Natural killer cell treated with Interleukin-12 subunit alpha and Interleukin-12 subunit beta and Interleukin-15 and Interleukin-18, amount 100 ng/mL, for 72 hours (primary cell): Measurements from ENCODE around the gene COL24A1. TPM values are rescaled to one million over a fixed set of nuclear protein-coding genes. Genes with fewer than 3 reads are reported as not detected.
"Not testable (repeated sequence)": the region's sequence is repeated elsewhere in the genome, so short reads cannot be mapped to it uniquely, and the experiment has no call there.

Experiments used
- ATAC-seq, 2 donors: fragments of 150-1000 bp; cut with Tn5 transposase in 1 of 2; sonication (Bioruptor Pico), chemical (Tn5 transposase) in 1 of 2; 2 replicates each; pipeline ENCODE4 v1.10.0; 2021
- DNase-seq: peaks from one replicate; pipeline ENCODE4 v3.0.0; 2022; ENCODE audit warnings: low spot score
- H3K27ac Mint-ChIP-seq, 2 donors: 1 replicate in 1 of 2; 2 replicates in 1 of 2; pipeline ENCODE4 v1.8.0; 2022; ENCODE audit warnings: mixed read lengths in 2 of 2, mild to moderate bottlenecking in 1 of 2, moderate library complexity in 1 of 2
- H3K27me3 Mint-ChIP-seq, 2 donors: 1 replicate in 1 of 2; 2 replicates in 1 of 2; pipeline ENCODE4 v1.8.0; 2022; ENCODE audit warnings: mixed read lengths in 2 of 2
- H3K36me3 Mint-ChIP-seq: one replicate; pipeline ENCODE4 v1.8.0; 2022; ENCODE audit warnings: mixed read lengths
- H3K4me1 Mint-ChIP-seq, 2 donors: 1 replicate in 1 of 2; 2 replicates in 1 of 2; pipeline ENCODE4 v1.8.0; 2022; ENCODE audit warnings: low read depth in 2 of 2, mixed read lengths in 2 of 2, mild to moderate bottlenecking in 1 of 2
- H3K4me3 Mint-ChIP-seq: one replicate; pipeline ENCODE4 v1.8.0; 2022; ENCODE audit warnings: mixed read lengths
- H3K9me3 Mint-ChIP-seq: 2 replicates; pipeline ENCODE4 v1.8.0; 2022; ENCODE audit warnings: mixed read lengths
- total RNA-seq, 2 donors: library from RNA; stranded (reverse); gene quantifications; one replicate each; pipeline ENCODE4 v1.2.3, GENCODE V29; 2022

The COL24A1 gene
- total RNA-seq, 2 donors from 2014 or later: not detected

DNA sequence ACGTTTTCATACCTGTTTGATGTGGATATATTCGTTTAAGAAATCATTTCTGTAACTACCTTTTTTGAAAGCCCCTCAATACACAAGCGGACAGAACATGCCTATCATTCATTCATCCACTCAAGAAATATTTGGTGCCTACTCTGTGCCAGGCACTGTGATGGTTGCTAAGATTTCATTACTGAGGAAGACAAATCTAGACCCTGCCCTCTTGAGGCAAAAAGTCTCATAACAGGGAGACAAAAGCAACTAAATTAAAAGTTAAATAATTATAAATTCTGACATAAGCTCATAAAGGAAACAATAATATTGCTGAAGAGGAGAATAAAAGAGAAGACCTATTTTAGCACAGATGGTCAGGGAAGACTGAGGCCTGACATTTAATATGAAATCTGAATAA lies 244.8 kb downstream of the COL24A1 start:
- DNase-seq (no peak), ATAC-seq (no peak)
- no peaks in the 10 kb centered on the region for H3K36me3 Mint-ChIP-seq
- no peaks in the 10 kb centered on the region for H3K9me3 Mint-ChIP-seq
- H3K27ac Mint-ChIP-seq: no peak overlapping the region
- H3K27me3 Mint-ChIP-seq: no peaks in the 10 kb centered on the region
- no peaks in the 10 kb centered on the region for H3K4me1 Mint-ChIP-seq
- no peak overlapping the region for H3K4me3 Mint-ChIP-seq

DNA sequence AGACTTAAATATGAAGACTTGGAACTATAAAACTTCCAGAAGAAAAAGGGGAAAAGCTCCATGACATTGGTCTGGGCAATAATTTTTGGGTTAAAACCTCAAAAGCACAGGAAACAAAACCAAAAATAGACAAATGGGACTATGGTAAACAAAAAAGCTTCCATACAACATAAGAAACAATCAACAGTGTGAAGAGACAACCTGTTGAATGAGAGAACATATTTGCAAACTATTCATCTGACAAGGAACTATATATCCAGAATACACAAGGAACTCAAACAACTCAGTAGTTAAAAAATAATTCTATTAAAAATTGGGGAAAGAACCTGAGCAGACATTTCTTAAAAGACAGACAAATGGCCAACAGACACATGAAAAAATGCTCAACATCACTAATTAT lies 255.7 kb downstream of the COL24A1 start:
- H3K9me3 Mint-ChIP-seq: peaks cover 5% of the 10 kb centered on the region
- H3K36me3 Mint-ChIP-seq: no peaks in the 10 kb centered on the region
- H3K4me1 Mint-ChIP-seq: no peaks in the 10 kb centered on the region
- DNase-seq (no peak), ATAC-seq (no peak)
- H3K4me3 Mint-ChIP-seq: no peak overlapping the region
- no peaks in the 10 kb centered on the region for H3K27me3 Mint-ChIP-seq
- H3K27ac Mint-ChIP-seq: no peak overlapping the region

DNA sequence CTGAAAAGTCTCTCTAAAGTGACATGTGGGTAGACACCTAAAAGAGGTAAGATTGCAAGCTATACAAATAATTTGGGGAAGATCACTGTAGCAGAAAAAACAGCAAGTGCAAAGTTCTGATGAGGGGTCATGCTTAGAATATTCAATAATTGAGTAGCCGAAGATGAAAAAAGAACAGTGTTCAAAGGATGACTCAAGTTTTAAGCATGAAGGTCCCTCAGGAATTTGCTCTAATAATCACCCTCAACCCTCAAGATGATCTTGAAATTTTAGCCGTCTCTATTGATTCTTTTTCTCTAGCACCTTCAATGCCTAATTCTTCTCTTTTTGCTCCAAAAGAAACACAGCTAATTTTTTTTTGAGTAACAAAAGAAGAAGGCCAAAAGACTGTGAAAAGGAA lies 257.7 kb downstream of the COL24A1 start:
- H3K4me3 Mint-ChIP-seq: no peak overlapping the region
- no peaks in the 10 kb centered on the region for H3K36me3 Mint-ChIP-seq
- DNase-seq (no peak), ATAC-seq (no peak)
- H3K4me1 Mint-ChIP-seq: no peaks in the 10 kb centered on the region
- H3K27me3 Mint-ChIP-seq: no peaks in the 10 kb centered on the region
- peaks cover 5% of the 10 kb centered on the region for H3K9me3 Mint-ChIP-seq
- no peak overlapping the region for H3K27ac Mint-ChIP-seq

GRCh38 chr1:85894651-85895050 lies 261.9 kb downstream of the COL24A1 start:
- Mint-ChIP-seq H3K4me3 (no peak overlapping the region), H3K9me3 (peaks cover 5% of the 10 kb centered on the region), H3K27ac (no peak overlapping the region), H3K36me3 (no peaks in the 10 kb centered on the region), H3K27me3 (no peaks in the 10 kb centered on the region), H3K4me1 (no peaks in the 10 kb centered on the region)
- DNase-seq (no peak), ATAC-seq (no peak)

- ATAC-seq: no peak
- H3K27ac Mint-ChIP-seq: no peak overlapping the region
- DNase-seq: no peak
- H3K4me1 Mint-ChIP-seq: no peaks in the 10 kb centered on the region
- no peaks in the 10 kb centered on the region for H3K27me3 Mint-ChIP-seq
- no peak overlapping the region for H3K4me3 Mint-ChIP-seq
- no peaks in the 10 kb centered on the region for H3K9me3 Mint-ChIP-seq
- no peaks in the 10 kb centered on the region for H3K36me3 Mint-ChIP-seq
Measured at GRCh38 chr1:85892366-85892765, 264.2 kb downstream of the COL24A1 start.

DNA sequence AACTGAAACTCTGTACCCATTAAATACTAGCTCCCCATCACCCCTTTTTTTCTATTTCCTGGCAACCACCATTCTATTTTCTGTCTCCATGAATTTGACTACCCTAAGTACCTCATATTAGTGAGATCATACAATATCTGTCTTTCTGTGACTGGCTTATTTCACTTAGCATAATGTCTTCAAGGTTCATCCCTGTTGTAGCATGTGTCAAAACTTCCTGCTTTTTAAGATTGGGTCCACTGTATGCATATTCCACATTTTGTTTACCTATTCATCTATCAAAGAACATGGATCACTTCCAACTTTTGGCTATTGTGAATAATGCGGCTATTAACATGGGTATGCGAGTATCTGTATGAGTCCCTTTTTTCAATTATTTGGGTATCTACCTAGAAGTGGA lies 266.7 kb downstream of the COL24A1 start:
- no peaks in the 10 kb centered on the region for H3K9me3 Mint-ChIP-seq
- H3K27me3 Mint-ChIP-seq: no peaks in the 10 kb centered on the region
- no peak for DNase-seq
- H3K4me1 Mint-ChIP-seq: no peaks in the 10 kb centered on the region
- no peak for ATAC-seq
- H3K36me3 Mint-ChIP-seq: no peaks in the 10 kb centered on the region
- H3K4me3 Mint-ChIP-seq: no peak overlapping the region
- no peak overlapping the region for H3K27ac Mint-ChIP-seq

DNA sequence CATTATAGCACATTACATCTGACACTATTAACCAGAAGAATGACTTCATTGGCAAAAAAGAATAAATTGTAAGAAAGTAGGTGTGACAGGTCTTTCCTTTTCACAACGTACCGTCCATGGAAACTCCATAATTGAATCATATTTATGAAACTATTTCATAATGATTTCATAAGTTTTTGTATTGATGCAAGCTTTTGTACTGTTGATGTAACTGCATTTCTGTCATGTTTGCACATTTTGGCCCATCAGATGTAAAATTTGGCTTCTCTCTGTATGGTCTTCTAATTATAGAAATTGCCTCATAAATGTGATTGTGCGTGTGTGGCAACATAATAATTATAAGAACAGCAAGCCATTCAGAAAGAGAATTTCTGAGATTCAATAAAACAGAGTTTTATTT lies 267.7 kb downstream of the COL24A1 start:
- no peak for ATAC-seq
- no peak for DNase-seq
- no peak overlapping the region for H3K27ac Mint-ChIP-seq
- no peaks in the 10 kb centered on the region for H3K4me1 Mint-ChIP-seq
- no peak overlapping the region for H3K4me3 Mint-ChIP-seq
- peaks cover 3% of the 10 kb centered on the region for H3K9me3 Mint-ChIP-seq
- no peaks in the 10 kb centered on the region for H3K36me3 Mint-ChIP-seq
- no peaks in the 10 kb centered on the region for H3K27me3 Mint-ChIP-seq

DNA sequence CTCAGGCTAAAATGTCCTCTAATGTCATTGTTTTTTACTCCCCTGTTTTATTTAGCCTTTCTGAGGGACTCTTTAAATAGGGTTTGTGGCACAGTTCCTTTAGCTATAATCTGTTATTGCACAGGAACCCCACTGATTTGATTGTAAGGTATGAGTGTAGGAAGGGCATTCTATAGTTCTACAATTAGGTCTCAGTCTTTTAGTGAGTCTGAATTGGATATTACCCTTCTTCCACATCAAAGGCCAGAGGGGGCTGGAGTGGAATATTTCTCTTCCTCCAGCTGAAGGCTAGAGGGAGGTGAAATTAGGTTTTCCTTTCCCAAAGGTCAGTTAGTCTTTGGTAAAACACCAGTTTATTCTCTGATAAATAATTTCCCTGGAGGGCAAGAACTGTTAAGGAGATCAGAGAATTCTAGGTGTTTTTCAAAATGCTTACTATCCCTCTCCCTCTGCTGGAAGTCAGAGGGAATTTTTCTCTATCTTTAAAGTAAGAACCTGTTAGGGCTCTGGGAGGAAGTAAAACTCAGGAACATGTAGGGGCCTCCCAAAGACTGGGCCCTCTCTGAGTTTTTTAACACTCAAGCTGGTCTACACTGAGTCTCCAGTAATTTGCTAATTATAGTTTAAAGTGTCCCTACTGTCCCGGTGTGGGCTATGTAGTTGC lies 272.1 kb downstream of the COL24A1 start:
- no peaks in the 10 kb centered on the region for H3K36me3 Mint-ChIP-seq
- H3K27me3 Mint-ChIP-seq: no peaks in the 10 kb centered on the region

GRCh38 chr1:85867189-85867588 lies 289.4 kb downstream of the COL24A1 start:
- Mint-ChIP-seq H3K27me3 (no peaks in the 10 kb centered on the region), H3K9me3 (peaks cover 10% of the 10 kb centered on the region), H3K4me1 (no peaks in the 10 kb centered on the region), H3K4me3 (no peak overlapping the region), H3K27ac (no peak overlapping the region), H3K36me3 (peaks cover 4% of the 10 kb centered on the region)
- DNase-seq: no peak
- ATAC-seq: no peak

More for the DNA sequence above, 272.1 kb downstream of the COL24A1 start:
- Mint-ChIP-seq H3K27ac (no peak overlapping the region), H3K4me1 (no peaks in the 10 kb centered on the region), H3K4me3 (no peak overlapping the region), H3K9me3 (peaks cover 3% of the 10 kb centered on the region)
- ATAC-seq (no peak), DNase-seq (no peak)

DNA sequence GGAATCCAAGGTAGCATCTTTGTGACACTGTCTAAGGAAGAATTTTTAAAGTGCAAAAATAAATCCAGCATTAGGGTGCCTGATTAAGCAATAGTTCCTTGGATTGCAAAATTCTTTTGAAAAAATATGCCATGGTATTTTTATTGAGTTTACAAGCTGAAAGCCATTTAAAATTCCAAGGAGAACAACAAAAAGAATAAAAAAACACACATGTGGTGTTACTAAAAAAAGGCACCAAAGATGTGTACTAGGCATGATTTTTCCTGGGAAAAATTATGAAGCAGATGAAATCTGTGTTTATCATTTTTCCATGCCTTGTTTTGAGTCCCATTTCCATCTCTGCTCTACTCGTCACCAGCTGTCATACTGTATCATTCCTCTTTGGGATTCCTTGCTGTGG lies 291.4 kb downstream of the COL24A1 start:
- no peaks in the 10 kb centered on the region for H3K4me1 Mint-ChIP-seq
- H3K36me3 Mint-ChIP-seq: no peaks in the 10 kb centered on the region
- peaks cover 14% of the 10 kb centered on the region for H3K9me3 Mint-ChIP-seq
- H3K4me3 Mint-ChIP-seq: no peak overlapping the region
- DNase-seq (no peak), ATAC-seq (no peak)
- H3K27ac Mint-ChIP-seq: no peak overlapping the region
- H3K27me3 Mint-ChIP-seq: no peaks in the 10 kb centered on the region

DNA sequence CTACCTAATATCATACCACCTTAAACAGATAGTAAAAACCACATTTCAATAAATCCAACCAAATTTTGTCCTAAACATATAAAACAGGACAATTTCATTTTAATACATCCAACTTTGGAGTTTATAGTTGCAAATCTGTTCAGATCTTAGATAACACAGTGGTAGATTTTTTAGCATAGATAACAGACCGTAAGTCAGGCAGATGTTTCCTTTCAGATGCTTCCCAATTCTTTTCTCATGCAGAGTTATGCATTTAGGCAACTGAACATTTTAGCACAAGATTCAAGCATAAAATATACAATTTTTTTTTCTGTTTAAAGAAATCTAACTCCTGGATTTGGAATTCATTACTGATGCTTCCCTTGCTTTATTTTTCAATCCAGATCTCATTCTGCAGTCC lies 291.8 kb downstream of the COL24A1 start:
- no peaks in the 10 kb centered on the region for H3K36me3 Mint-ChIP-seq
- ATAC-seq (no peak), DNase-seq (no peak)
- H3K9me3 Mint-ChIP-seq: peaks cover 12% of the 10 kb centered on the region
- H3K4me1 Mint-ChIP-seq: no peaks in the 10 kb centered on the region
- H3K27me3 Mint-ChIP-seq: no peaks in the 10 kb centered on the region
- H3K27ac Mint-ChIP-seq: no peak overlapping the region
- H3K4me3 Mint-ChIP-seq: no peak overlapping the region

GRCh38 chr1:85863639-85864038 lies 292.9 kb downstream of the COL24A1 start:
- not testable (repeated sequence) for ATAC-seq, H3K4me1 Mint-ChIP-seq, H3K36me3 Mint-ChIP-seq, H3K4me3 Mint-ChIP-seq, DNase-seq, H3K27me3 Mint-ChIP-seq, H3K27ac Mint-ChIP-seq
- H3K9me3 Mint-ChIP-seq: peaks cover 11% of the 10 kb centered on the region

DNA sequence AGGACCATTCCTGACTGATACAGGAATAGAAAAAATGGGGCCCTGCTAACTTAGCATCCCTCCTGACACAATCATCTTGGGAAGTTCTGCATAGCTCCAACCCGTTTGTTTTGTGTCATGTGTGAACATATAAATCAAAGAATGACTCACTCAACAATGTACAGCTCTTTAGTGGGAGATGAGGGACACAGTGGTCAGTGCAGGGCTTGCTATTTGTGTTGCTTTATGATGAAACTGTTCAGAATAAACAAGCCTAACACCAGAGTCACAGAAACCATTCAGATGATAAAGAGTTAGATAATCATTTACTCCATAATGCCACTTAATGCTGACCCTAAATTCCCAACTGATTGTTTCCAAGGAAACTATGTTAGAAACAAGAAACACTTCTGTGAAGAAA lies 294.1 kb downstream of the COL24A1 start:
- no peak for ATAC-seq
- Mint-ChIP-seq H3K36me3 (no peaks in the 10 kb centered on the region), H3K9me3 (peaks cover 11% of the 10 kb centered on the region), H3K27ac (no peak overlapping the region), H3K27me3 (no peaks in the 10 kb centered on the region), H3K4me1 (no peaks in the 10 kb centered on the region), H3K4me3 (no peak overlapping the region)
- no peak for DNase-seq

DNA sequence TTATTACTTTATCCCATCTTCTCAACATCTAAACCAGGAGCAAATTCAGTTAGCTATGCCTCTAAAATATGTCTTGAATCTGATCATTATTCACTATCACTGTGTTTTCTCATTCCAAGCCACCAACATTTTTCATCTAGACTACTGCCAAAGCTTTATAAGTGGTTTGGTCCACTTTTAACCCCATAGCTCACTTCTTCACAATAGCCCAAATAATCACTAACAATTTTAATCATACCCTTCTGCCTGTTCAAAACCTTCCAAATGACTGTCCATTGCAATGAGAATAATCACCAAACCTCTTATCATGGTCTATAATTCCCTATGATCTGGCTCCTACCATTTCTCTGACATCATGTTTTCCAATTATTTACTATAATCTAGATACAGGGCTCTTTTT lies 298.6 kb downstream of the COL24A1 start:
- Mint-ChIP-seq H3K4me3 (no peak overlapping the region), H3K9me3 (peaks cover 16% of the 10 kb centered on the region), H3K4me1 (no peaks in the 10 kb centered on the region), H3K36me3 (no peaks in the 10 kb centered on the region), H3K27ac (no peak overlapping the region), H3K27me3 (no peaks in the 10 kb centered on the region)
- no peak for ATAC-seq
- DNase-seq: no peak

DNA sequence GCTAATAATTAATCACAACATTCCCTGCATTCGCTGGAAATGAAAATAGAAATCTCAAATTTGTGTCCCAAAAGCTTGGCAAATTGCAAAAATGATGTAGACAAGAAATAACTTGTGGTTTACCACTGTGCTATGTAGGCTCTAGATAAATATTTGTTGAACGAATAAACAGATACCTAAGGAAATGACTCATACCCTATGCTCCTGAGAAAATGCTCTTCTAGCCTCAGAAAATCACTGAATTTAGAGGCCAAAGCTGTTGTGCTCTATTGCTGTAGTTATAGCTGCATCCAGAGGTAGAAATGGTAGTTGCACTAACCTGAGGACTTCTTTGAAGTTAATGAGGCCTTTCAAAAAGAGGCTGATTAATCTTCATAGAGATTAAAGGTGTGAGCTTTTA lies 306.3 kb downstream of the COL24A1 start:
- H3K27me3 Mint-ChIP-seq: no peaks in the 10 kb centered on the region
- H3K4me1 Mint-ChIP-seq: no peaks in the 10 kb centered on the region
- H3K4me3 Mint-ChIP-seq: no peak overlapping the region
- H3K27ac Mint-ChIP-seq: no peak overlapping the region
- no peaks in the 10 kb centered on the region for H3K36me3 Mint-ChIP-seq
- no peak for ATAC-seq
- no peak for DNase-seq
- H3K9me3 Mint-ChIP-seq: no peaks in the 10 kb centered on the region
